ENCODE results near the gene PSME2. TPM values are rescaled to one million over a fixed set of nuclear protein-coding genes. Genes with fewer than 3 reads are reported as not detected.
A peak's percentile ranks its signal among the peaks of the same experiment; 100 is the strongest.

Gene PSME2
- 342 and 389 TPM in 2 replicates for total RNA-seq (2014; rRNA removed; shearing (Covaris generic))

- DNase-seq (ENCODE audit: low read depth), result peak; percentile 97
Observed at GRCh38 chr14:24146453-24146977, at the start of gene PSME2. TSS of gene PSME2 (minus strand) at chr14:24146610. CDS start at chr14:24146581, 29 bp downstream.

- DNase-seq (ENCODE audit: low read depth), result peak; percentile 84
Observed at GRCh38 chr14:24195186-24196070, 49.0 kb upstream of the PSME2 start, which contains the start of gene TM9SF1. TSS of gene TM9SF1 (minus strand) at chr14:24195441. CDS start at chr14:24195019, 422 bp downstream.

GRCh38 chr14:24194873-24195185, 48.4 kb upstream of the PSME2 start:
- DNase-seq (ENCODE audit: low read depth), result no peak

GRCh38 chr14:24194186-24194872, 47.9 kb upstream of the PSME2 start:
- DNase-seq (ENCODE audit: low read depth), result no peak

GRCh38 chr14:24192933-24193332, 46.5 kb upstream of the PSME2 start:
- DNase-seq (ENCODE audit: low read depth), result no peak

- DNase-seq (ENCODE audit: low read depth), result no peak
Observed at GRCh38 chr14:24190416-24190815, 44.0 kb upstream of the PSME2 start.

- DNase-seq (ENCODE audit: low read depth), result no peak
Observed at GRCh38 chr14:24189460-24189859, 43.0 kb upstream of the PSME2 start.

- no peak for DNase-seq (ENCODE audit: low read depth)
Observed at GRCh38 chr14:24189059-24189375, 42.6 kb upstream of the PSME2 start.

- DNase-seq (ENCODE audit: low read depth), result peak; percentile 96
Observed at GRCh38 chr14:24188251-24189058, 42.0 kb upstream of the PSME2 start, which contains the start of gene IPO4. TSS of gene IPO4 (minus strand) at chr14:24188816. CDS start at chr14:24188787, 29 bp downstream.

- DNase-seq (ENCODE audit: low read depth), result no peak
Observed at GRCh38 chr14:24187539-24187915, 41.1 kb upstream of the PSME2 start.

- DNase-seq (ENCODE audit: low read depth), result no peak
Observed at GRCh38 chr14:24186831-24187538, 40.6 kb upstream of the PSME2 start.

- no peak for DNase-seq (ENCODE audit: low read depth)
Observed at GRCh38 chr14:24185741-24186140, 39.3 kb upstream of the PSME2 start.

- DNase-seq (ENCODE audit: low read depth), result no peak
Observed at GRCh38 chr14:24185026-24185425, 38.6 kb upstream of the PSME2 start.

GRCh38 chr14:24184104-24184970, 37.9 kb upstream of the PSME2 start:
- no peak for DNase-seq (ENCODE audit: low read depth)

- no peak for DNase-seq (ENCODE audit: low read depth)
Observed at GRCh38 chr14:24183014-24183481, 36.6 kb upstream of the PSME2 start.

GRCh38 chr14:24182110-24182882, 35.9 kb upstream of the PSME2 start:
- no peak for DNase-seq (ENCODE audit: low read depth)

GRCh38 chr14:24181371-24182077, 35.1 kb upstream of the PSME2 start:
- no peak for DNase-seq (ENCODE audit: low read depth)

GRCh38 chr14:24179961-24180796, 33.8 kb upstream of the PSME2 start:
- peak; percentile 75 for DNase-seq (ENCODE audit: low read depth)

Data from M059J (cell line).